Calu3 (cell line): ENCODE data around the gene NYNRIN. TPM values are rescaled to one million over a fixed set of nuclear protein-coding genes. Genes with fewer than 3 reads are reported as not detected.

ENCODE experiments used
- BruUV-seq: library from RNA; stranded (reverse); fragments of 400-500 nt; replicated peaks from 2 replicates; lab custom pipeline; 2021; lab: Mats Ljungman, UMichigan
- CTCF ChIA-PET: fragments of 300-600 bp; sonication (Branson Sonifier 250); formaldehyde crosslinking; loops from one replicate; lab custom pipeline; 2022; ENCODE audit warnings: antibody characterized with exemption; lab: Charles Lee
- DNase-seq: peaks from one replicate; pipeline ENCODE4 v3.0.0; 2022
- H3K27ac Mint-ChIP-seq: one replicate; pipeline ENCODE4 v1.8.0; 2022; ENCODE audit warnings: mixed read lengths; ENCODE audit not compliant: unreplicated experiment
- H3K27me3 Mint-ChIP-seq: one replicate; pipeline ENCODE4 v1.8.0; 2022; ENCODE audit warnings: mixed read lengths; ENCODE audit not compliant: unreplicated experiment
- H3K36me3 Mint-ChIP-seq: one replicate; pipeline ENCODE4 v1.8.0; 2022; ENCODE audit warnings: mild to moderate bottlenecking, moderate library complexity, mixed read lengths; ENCODE audit not compliant: insufficient read depth, unreplicated experiment
- H3K4me1 Mint-ChIP-seq: one replicate; pipeline ENCODE4 v1.8.0; 2022; ENCODE audit warnings: mild to moderate bottlenecking, low read depth, mixed read lengths; ENCODE audit not compliant: unreplicated experiment
- H3K4me3 Mint-ChIP-seq: one replicate; pipeline ENCODE4 v1.8.0; 2022; ENCODE audit warnings: mild to moderate bottlenecking, low read depth, moderate library complexity, mixed read lengths; ENCODE audit not compliant: unreplicated experiment
- H3K9me3 Mint-ChIP-seq: one replicate; pipeline ENCODE4 v1.8.0; 2022; ENCODE audit warnings: low read depth, mixed read lengths; ENCODE audit not compliant: unreplicated experiment
- intact Hi-C: fragments of 100-400 bp; cut with micrococcal nuclease; formaldehyde crosslinking; loops from one replicate; pipeline ENCODE4 v1.10.0; 2022; ENCODE audit not compliant: unreplicated experiment
- total RNA-seq: library from RNA; stranded (reverse); gene quantifications from 2 replicates; pipeline ENCODE4 v1.2.3, GENCODE V29; 2022
- TF ChIP-seq, protein P1 (sequence below): fragments of 200-600 bp; IDR thresholded peaks from one replicate; pipeline ENCODE4 v1.8.0; 2022; ENCODE audit warnings: antibody characterized with exemption; ENCODE audit not compliant: unreplicated experiment

Gene NYNRIN
- total RNA-seq, 1 experiment from 2014 or later: 7.5 TPM

- H3K9me3 Mint-ChIP-seq: no peaks in the 10 kb centered on the region
- BruUV-seq: no TSS peak
- peaks cover 51% of the 10 kb centered on the region for H3K36me3 Mint-ChIP-seq
- CTCF ChIA-PET: interaction anchor here (0.6 to 3.0 kb wide), 7 partner anchors 12 to 122 kb away, joined by 3 to 53 read pairs (median 8); partner anchors contain the start of genes CIDEB and SDR39U1
- H3K27me3 Mint-ChIP-seq: no peaks in the 10 kb centered on the region
- TF ChIP-seq, protein P1, sequence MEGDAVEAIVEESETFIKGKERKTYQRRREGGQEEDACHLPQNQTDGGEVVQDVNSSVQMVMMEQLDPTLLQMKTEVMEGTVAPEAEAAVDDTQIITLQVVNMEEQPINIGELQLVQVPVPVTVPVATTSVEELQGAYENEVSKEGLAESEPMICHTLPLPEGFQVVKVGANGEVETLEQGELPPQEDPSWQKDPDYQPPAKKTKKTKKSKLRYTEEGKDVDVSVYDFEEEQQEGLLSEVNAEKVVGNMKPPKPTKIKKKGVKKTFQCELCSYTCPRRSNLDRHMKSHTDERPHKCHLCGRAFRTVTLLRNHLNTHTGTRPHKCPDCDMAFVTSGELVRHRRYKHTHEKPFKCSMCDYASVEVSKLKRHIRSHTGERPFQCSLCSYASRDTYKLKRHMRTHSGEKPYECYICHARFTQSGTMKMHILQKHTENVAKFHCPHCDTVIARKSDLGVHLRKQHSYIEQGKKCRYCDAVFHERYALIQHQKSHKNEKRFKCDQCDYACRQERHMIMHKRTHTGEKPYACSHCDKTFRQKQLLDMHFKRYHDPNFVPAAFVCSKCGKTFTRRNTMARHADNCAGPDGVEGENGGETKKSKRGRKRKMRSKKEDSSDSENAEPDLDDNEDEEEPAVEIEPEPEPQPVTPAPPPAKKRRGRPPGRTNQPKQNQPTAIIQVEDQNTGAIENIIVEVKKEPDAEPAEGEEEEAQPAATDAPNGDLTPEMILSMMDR: no peak
- H3K27ac Mint-ChIP-seq: no peak overlapping the region
- peak; percentile 72 for DNase-seq
- peaks cover 39% of the 10 kb centered on the region for H3K4me1 Mint-ChIP-seq
- peak overlapping the region; percentile 69 for H3K4me3 Mint-ChIP-seq
- intact Hi-C loops: loop anchor here (2.0 kb wide), 1 partner anchor 37 kb away; no protein-coding TSS in a partner anchor
These were observed 31.4 kb downstream of the NYNRIN start for GRCh38 chr14:24430143-24430681.

DNA sequence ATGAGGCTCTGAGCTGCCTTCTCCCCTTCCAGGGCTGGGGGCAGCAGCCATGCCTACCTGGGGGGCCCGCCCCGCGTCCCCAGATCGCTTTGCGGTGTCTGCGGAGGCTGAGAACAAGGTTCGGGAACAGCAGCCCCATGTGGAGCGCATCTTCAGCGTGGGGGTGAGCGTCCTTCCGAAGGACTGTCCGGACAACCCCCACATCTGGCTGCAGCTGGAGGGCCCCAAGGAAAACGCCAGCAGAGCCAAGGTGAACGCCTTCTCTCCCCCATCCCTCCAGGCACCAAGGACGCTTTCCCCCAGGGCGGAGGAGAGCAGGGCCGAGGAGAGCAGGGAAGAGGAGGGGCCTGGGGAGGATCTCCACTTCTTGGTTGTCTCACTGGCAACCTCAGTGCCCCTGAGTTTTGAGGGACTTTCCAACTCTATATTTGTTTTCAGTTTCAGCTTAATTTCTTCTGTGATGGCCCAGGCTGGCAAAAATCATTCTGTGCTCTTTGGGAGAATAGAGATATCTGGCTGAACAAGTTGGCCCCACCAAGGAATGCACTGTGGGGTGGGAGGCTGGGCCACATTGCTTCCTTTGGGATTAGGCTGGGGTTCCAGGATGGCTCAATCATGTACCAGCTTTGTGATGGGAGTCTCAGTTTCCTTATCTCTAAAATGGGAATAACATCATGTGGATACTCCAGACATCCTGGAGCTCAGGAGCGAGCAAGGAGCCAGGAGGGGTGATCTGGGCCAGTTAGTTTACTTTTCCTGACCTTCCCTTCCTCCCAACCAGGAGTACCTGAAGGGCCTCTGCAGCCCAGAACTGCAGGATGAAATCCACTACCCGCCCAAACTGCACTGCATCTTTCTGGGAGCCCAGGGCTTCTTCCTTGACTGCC, 32.1 kb downstream of the NYNRIN start:
- CTCF ChIA-PET: interaction anchor here (0.6 to 3.0 kb wide), 26 partner anchors 9 to 192 kb away, joined by 3 to 53 read pairs (median 6); partner anchors contain the start of genes CIDEB, RIPK3, SDR39U1 and TINF2
- TSS peak; percentile 28 for BruUV-seq

DNA sequence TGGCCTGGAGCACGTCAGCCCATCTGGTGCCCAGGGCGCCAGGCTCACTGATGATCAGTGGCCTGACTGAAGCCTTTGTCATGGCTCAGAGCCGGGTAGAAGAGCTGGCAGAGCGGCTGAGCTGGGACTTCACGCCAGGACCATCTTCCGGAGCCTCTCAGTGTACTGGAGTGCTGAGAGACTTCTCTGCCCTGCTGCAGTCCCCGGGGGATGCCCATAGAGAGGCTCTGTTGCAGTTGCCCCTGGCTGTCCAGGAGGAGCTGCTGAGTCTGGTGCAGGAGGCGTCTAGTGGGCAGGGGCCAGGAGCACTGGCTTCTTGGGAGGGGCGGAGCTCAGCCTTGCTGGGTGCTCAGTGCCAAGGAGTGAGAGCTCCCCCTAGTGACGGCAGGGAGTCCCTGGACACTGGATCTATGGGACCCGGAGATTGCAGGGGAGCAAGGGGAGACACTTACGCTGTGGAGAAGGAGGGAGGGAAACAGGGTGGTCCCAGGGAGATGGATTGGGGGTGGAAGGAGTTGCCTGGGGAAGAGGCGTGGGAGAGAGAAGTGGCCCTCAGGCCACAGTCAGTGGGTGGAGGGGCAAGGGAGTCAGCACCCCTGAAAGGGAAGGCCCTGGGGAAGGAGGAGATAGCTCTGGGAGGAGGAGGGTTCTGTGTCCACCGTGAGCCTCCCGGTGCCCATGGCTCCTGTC, 32.9 kb downstream of the NYNRIN start:
- peak; percentile 95 for DNase-seq
- H3K27ac Mint-ChIP-seq: peak overlapping the region; percentile 28
- H3K9me3 Mint-ChIP-seq: no peaks in the 10 kb centered on the region
- no peaks in the 10 kb centered on the region for H3K27me3 Mint-ChIP-seq
- H3K36me3 Mint-ChIP-seq: peaks cover 58% of the 10 kb centered on the region
- H3K4me3 Mint-ChIP-seq: peak overlapping the region; percentile 69
- CTCF ChIA-PET: interaction anchor here (0.6 to 3.0 kb wide), 23 partner anchors 10 to 193 kb away, joined by 3 to 53 read pairs (median 6); partner anchors contain the start of genes CIDEB, RIPK3, SDR39U1 and TINF2
- TF ChIP-seq, protein P1: peak; percentile 77
- intact Hi-C loops: loop anchor here (1.0 to 2.0 kb wide), 2 partner anchors 39 to 66 kb away; no protein-coding TSS in a partner anchor
- BruUV-seq: no TSS peak
- peaks cover 24% of the 10 kb centered on the region for H3K4me1 Mint-ChIP-seq

More for the DNA sequence above, 32.1 kb downstream of the NYNRIN start:
- no peaks in the 10 kb centered on the region for H3K9me3 Mint-ChIP-seq
- H3K27me3 Mint-ChIP-seq: no peaks in the 10 kb centered on the region
- H3K27ac Mint-ChIP-seq: peak overlapping the region; percentile 28
- H3K4me1 Mint-ChIP-seq: peaks cover 32% of the 10 kb centered on the region
- intact Hi-C loops: loop anchor here (1.0 to 2.0 kb wide), 2 partner anchors 38 to 66 kb away; no protein-coding TSS in a partner anchor
- TF ChIP-seq, protein P1: no peak
- H3K4me3 Mint-ChIP-seq: peak overlapping the region; percentile 69
- H3K36me3 Mint-ChIP-seq: peaks cover 55% of the 10 kb centered on the region
- DNase-seq: no peak
